ENCODE data around the gene DAG1.

Gene DAG1

DNA sequence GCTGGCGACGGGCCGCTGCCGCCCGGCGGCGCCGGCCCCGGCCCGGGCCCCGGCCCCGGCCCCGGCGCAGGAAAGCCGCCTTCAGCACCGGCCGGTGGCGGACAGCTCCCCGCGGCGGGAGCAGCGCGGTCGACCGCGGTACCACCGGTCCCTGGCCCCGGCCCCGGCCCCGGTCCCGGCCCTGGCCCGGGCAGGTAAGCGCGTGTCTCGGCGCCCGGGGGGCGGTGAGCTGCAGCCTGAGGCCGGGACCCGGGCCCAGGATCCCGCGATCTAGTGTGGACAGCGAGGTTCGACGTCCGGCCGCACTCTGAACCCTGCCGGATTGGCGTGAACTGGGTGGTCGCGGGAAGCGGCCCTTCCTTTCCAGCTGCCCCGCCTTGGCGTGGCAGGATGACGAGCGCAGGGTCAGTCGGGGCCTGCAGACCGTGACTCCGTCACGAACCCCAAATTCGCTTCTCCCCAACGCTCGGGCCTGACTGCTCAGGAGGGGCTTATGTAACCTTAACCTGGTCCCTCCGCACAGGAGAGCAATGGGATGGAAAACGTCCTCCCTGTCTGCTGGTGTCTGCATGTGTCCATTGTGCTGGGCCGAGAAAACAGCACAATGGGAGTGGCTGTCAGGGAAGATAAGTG lies 84.7 kb downstream of the DAG1 start:
- DNase-seq (ENCODE audit: low read depth in 2 of 2), result no peak

DNA sequence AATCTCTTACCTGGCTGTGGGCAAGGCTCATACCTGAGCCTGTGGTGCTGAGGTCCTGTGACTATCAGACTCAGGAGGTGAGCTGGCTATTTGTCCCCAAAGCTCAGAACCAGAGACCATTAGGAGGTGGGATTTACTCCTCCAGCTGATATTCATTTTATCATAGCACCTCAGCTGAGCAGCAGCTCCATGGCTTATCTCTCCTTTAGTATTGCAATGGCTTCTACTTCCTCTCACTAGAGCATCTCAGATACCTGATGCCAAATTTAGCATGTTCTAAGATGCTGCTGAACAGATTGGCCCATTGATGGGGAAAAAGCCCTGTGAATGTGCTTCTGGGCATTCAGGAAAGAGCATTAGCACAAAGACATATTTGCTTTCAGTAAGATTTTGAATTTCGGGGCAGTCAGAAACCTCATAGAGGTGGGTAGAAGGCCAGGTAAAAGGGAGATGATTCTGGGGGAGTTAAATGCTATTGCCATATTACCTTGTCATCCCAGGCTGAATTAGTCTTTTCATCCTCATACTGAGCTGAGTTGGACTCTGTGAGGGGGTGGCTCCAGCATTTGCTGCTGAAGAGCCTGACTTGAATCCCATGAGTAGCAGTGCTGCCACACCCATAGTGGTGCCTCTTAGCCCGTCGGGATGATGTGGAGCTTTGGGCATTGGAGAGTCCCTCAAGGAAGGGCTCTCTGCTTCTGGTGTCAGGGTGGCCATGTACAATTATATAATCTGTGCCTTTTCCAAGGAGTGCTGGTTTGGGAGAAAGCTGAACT lies 86.6 kb downstream of the DAG1 start:
- DNase-seq (ENCODE audit: low read depth in 2 of 2), result no peak

DNA sequence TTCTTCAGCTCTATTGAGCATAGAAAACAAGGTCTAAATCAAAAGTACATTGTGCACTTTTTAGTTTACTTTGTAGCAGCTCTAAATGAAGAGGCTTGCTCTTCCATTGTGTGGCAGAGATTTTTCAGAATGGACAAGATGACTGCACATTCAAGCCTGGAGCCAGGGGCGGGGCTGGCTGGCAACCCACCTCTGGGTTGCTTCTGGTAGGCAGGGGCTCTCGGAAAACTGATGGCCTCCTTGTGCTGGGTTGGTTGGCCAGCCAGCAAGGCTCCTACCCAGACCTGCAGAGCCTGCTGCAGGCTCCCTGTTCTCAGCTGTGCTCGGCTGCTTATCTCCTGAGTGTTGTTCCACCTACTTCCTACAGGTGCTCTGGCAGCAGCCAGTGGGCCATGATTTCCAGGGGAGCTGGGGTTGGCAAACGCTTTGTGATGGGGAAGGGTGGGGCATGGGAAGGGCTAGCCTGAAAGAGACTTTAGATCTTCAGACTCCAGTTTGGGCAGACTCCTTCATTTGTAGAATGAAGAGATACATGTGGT lies 93.0 kb downstream of the DAG1 start:
- no peak for DNase-seq (ENCODE audit: low read depth in 2 of 2)

DNA sequence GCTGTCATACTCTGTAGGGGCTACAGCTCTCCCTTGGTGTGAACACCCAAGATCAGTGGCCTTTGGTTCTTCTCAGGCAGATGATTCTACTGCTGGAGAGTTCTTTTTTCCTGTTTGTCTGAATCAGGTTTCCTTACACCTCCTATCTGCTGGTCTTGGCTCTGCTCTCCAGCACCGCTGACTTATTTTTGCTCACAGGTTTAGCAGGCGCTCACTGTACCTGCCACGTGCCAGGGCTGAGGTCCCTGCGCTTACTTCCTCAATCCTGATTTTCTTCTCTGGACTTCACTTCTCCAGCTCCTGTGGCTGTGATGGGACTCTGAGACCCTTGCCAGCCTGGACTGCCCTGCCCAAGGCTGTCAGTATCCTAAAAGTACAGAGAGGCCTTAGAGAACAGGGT lies 93.7 kb downstream of the DAG1 start:
- DNase-seq (ENCODE audit: low read depth in 2 of 2), result no peak

DNA sequence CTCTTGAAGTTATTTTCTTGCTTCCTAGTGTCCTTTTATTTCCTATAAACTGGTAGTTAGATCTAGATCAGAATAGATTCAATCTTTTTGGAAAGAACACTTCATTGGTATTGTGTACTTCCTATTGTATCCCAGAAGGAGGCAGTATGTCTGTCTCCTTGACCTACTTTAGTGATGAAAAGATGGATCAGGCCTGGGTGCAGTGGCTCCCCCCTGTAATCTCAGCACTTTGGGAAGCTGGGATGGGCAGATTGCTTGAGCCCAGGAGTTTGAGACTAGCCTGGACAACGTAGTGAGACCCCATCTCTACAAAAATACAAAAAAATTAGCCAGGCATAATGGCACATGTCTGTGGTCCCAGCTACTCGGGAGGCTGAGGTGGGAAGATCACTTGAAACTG lies 96.2 kb downstream of the DAG1 start:
- DNase-seq (ENCODE audit: low read depth in 2 of 2), result no peak

DNA sequence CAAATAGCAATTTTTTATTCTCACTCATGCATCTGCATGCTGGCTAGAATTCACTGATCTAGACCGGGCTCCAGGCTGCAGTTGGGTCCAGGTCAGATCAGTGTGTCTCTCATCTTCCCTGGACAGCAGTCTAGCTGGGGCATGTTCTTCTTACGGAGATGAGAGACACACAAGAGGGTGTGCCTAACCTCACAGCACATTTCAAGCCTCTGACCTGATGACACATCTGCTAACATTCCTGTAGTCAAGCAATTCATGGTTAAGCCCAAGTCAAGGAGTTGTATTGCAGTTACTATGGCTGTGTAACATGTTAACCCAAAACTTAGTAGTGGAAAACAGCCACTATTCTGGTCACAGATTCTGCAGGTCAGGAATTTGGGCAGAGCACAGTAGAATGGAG lies 97.3 kb downstream of the DAG1 start:
- DNase-seq (ENCODE audit: low read depth in 2 of 2), result no peak

DNA sequence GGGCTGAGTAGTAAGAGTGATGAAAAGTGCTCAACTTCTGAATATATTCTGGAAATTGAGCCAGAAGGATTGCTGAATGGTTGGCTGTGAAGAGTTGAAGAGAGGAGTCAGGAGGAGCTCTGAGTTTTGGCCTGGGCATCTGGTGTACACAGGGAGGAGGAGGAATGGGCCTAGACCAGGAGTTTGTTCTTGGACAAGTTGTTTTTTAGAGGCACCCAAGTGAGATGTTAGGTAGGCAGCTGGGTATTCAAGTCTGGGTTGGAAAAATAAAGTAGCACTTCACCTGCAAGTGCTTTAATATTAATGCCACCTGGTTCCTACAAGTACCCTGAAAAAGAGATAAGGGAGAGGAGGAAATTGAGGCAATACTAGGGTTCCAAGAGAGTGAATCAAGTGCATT lies 98.9 kb downstream of the DAG1 start:
- DNase-seq (ENCODE audit: low read depth in 2 of 2), result no peak

DNA sequence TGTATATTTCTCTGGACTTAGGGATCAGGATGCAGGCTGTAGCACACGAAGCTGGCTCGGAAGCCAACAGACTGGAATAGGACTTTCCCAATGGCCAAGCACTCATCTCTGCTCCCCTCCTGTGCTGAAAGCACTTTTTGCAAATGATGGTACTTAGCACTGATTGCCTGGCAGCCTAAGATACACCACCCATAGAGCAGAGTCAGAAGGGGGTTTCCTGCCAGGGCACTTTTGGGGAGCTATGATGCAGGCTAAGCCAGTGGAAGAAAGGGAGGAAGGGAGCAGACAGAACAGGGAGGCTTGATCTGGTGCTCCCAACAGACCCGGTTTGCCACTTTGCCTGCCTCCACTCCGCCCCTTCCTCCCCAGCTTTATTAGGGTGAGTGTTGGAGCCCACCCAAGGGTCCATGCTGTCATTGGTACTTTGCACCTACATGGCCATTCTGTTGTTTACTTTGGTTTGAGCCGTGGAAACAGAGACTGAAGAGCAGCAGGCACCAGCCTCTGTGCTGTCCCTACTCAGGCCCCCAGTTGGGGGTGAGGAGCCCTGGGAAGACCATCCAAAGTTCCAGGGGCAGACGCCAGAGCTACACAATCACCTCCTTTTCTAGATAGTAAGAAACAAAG lies 100.1 kb downstream of the DAG1 start:
- DNase-seq (ENCODE audit: low read depth in 2 of 2), result no peak

DNA sequence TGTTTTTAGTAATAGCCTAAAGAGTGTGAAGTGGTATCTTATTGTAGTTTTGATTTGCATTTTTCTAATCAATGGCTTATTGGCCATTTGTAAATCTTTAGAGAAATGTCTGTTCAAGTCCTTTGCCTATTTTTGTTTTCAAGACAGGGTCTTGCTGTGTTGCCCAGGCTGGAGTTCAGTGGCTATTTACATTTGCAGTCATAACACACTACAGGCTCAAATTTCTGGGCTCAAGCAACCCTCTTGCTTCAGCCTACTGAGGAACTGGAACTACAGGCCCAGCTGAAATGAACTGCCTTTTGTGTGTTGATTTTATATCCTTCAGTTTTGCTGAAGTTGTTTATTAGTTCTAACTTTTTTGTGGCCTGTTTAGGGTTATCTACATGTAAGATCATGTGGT lies 112.1 kb downstream of the DAG1 start:
- no peak for DNase-seq (ENCODE audit: low read depth in 2 of 2)
